ENCODE measurements around the gene CEP162.

DNA sequence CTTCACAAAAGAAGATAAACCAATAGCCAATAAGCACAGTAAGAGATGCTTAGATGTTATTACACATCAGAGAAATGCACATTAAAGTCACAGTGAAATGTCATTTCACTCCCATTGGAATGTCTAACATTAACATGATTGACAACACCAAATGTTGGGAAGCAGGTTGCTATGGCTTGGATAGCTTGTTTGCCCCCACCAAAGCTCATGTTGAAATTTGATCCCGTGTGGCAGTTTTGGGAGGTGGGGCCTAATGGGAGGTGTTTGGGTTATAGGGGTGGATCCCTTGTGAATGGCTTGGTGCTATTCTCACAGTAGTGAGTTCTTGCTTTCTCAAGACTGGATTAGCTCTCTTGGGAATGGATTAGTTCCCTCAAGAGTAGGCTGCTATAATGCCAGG is 149.1 kb downstream of the CEP162 start:
- TF ChIP-seq NFIC (IDR thresholded peaks at IDR 0.05; ENCODE audit: low read depth, low read length) (no peak), HDGF (IDR thresholded peaks at IDR 0.05) (no peak), HDAC6 (IDR thresholded peaks at IDR 0.05; ENCODE audit: unreplicated experiment) (no peak), WRNIP1 (IDR thresholded peaks at IDR 0.05; ENCODE audit: borderline replicate concordance, low read depth, low read length) (no peak), HDAC2 (IDR thresholded peaks at IDR 0.05) (no peak), ZNF24 (IDR thresholded peaks at IDR 0.05) (no peak), POLR2AphosphoS2 (IDR thresholded peaks at IDR 0.05; ENCODE audit: low read depth, low read length) (no peak)
- TF ChIP-seq, protein P1, sequence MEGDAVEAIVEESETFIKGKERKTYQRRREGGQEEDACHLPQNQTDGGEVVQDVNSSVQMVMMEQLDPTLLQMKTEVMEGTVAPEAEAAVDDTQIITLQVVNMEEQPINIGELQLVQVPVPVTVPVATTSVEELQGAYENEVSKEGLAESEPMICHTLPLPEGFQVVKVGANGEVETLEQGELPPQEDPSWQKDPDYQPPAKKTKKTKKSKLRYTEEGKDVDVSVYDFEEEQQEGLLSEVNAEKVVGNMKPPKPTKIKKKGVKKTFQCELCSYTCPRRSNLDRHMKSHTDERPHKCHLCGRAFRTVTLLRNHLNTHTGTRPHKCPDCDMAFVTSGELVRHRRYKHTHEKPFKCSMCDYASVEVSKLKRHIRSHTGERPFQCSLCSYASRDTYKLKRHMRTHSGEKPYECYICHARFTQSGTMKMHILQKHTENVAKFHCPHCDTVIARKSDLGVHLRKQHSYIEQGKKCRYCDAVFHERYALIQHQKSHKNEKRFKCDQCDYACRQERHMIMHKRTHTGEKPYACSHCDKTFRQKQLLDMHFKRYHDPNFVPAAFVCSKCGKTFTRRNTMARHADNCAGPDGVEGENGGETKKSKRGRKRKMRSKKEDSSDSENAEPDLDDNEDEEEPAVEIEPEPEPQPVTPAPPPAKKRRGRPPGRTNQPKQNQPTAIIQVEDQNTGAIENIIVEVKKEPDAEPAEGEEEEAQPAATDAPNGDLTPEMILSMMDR (IDR thresholded peaks at IDR 0.05 in 2 of 3, conservative IDR thresholded peaks at IDR 0.05 in 1 of 3; ENCODE audit: control insufficient read depth in 2 of 3, extremely low read depth in 1 of 3, insufficient read depth in 1 of 3, low read depth in 3 of 3, low read length in 3 of 3) = no peak
- TF ChIP-seq, protein P2, sequence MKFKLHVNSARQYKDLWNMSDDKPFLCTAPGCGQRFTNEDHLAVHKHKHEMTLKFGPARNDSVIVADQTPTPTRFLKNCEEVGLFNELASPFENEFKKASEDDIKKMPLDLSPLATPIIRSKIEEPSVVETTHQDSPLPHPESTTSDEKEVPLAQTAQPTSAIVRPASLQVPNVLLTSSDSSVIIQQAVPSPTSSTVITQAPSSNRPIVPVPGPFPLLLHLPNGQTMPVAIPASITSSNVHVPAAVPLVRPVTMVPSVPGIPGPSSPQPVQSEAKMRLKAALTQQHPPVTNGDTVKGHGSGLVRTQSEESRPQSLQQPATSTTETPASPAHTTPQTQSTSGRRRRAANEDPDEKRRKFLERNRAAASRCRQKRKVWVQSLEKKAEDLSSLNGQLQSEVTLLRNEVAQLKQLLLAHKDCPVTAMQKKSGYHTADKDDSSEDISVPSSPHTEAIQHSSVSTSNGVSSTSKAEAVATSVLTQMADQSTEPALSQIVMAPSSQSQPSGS (IDR thresholded peaks at IDR 0.05; ENCODE audit: low read length) = no peak
- TF ChIP-seq, protein P3, sequence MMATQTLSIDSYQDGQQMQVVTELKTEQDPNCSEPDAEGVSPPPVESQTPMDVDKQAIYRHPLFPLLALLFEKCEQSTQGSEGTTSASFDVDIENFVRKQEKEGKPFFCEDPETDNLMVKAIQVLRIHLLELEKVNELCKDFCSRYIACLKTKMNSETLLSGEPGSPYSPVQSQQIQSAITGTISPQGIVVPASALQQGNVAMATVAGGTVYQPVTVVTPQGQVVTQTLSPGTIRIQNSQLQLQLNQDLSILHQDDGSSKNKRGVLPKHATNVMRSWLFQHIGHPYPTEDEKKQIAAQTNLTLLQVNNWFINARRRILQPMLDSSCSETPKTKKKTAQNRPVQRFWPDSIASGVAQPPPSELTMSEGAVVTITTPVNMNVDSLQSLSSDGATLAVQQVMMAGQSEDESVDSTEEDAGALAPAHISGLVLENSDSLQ (IDR thresholded peaks at IDR 0.05) = no peak
